IPS DF 4.7 (cell line): ENCODE data around the gene UPK3BL2.
"Not testable (repeated sequence)": the region's sequence is repeated elsewhere in the genome, so short reads cannot be mapped to it uniquely, and the experiment has no call there.

Experiments used
- DNase-seq: peaks from one replicate; pipeline ENCODE4 v3.0.0-alpha.2; 2013; ENCODE audit warnings: low spot score; ENCODE audit errors: extremely low read depth

Gene UPK3BL2

GRCh38 chr7:102494473-102495149 is 48.9 kb downstream of the UPK3BL2 start:
- DNase-seq, result not testable (repeated sequence)

- DNase-seq, result not testable (repeated sequence)
These were observed 49.5 kb downstream of the UPK3BL2 start for GRCh38 chr7:102494026-102494425.

- not testable (repeated sequence) for DNase-seq
These were observed 50.1 kb downstream of the UPK3BL2 start for GRCh38 chr7:102493220-102493935.

- DNase-seq, result not testable (repeated sequence)
These were observed 52.9 kb downstream of the UPK3BL2 start for GRCh38 chr7:102490529-102491075.
